MCF 10A (cell line): Measurements from ENCODE around the gene RAP1A. TPM values are rescaled to one million over a fixed set of nuclear protein-coding genes. Genes with fewer than 3 reads are reported as not detected.

Experiments
- BruUV-seq: library from RNA; stranded (reverse); fragments of 400-500 nt; replicated peaks from 2 replicates; lab custom pipeline; 2021; lab: Mats Ljungman, UMichigan
- CTCF ChIA-PET: fragments of 300-600 bp; sonication (Branson Sonifier 250); formaldehyde crosslinking; extraction: SDS; loops from one replicate; lab custom pipeline; 2021; ENCODE audit warnings: antibody characterized with exemption, inconsistent platforms; lab: Yijun Ruan, JAX
- POLR2A ChIA-PET: fragments of 300-600, 350-650 bp; sonication (Branson Sonifier 250); formaldehyde crosslinking; extraction: SDS; loops from one replicate; lab custom pipeline; 2020; ENCODE audit warnings: antibody characterized with exemption, inconsistent platforms; lab: Yijun Ruan, JAX
- DNase-seq: peaks from one replicate; pipeline ENCODE4 v3.0.0-alpha.2; 2018; ENCODE audit not compliant: unreplicated experiment
- H3K27ac Mint-ChIP-seq: one replicate; pipeline ENCODE4 v1.8.0; 2022; ENCODE audit warnings: mild to moderate bottlenecking, low read depth, mixed read lengths; ENCODE audit not compliant: unreplicated experiment
- H3K27me3 Mint-ChIP-seq: one replicate; pipeline ENCODE4 v1.8.0; 2022; ENCODE audit warnings: mixed read lengths; ENCODE audit not compliant: insufficient read depth, unreplicated experiment
- H3K36me3 Mint-ChIP-seq: one replicate; pipeline ENCODE4 v1.8.0; 2022; ENCODE audit warnings: mild to moderate bottlenecking, moderate library complexity, mixed read lengths; ENCODE audit not compliant: insufficient read depth, unreplicated experiment
- H3K4me1 Mint-ChIP-seq: one replicate; pipeline ENCODE4 v1.8.0; 2022; ENCODE audit warnings: mixed read lengths; ENCODE audit not compliant: insufficient read depth, unreplicated experiment
- H3K4me3 Mint-ChIP-seq: one replicate; pipeline ENCODE4 v1.8.0; 2022; ENCODE audit warnings: mild to moderate bottlenecking, moderate library complexity, mixed read lengths; ENCODE audit not compliant: unreplicated experiment
- H3K9me3 Mint-ChIP-seq: one replicate; pipeline ENCODE4 v1.8.0; 2022; ENCODE audit warnings: mixed read lengths; ENCODE audit not compliant: unreplicated experiment
- CTCF ChIP-seq: fragments of 200-600 bp; IDR thresholded peaks from one replicate; pipeline ENCODE4 v1.8.0; 2022; ENCODE audit warnings: antibody characterized with exemption, mild to moderate bottlenecking; ENCODE audit not compliant: unreplicated experiment
- intact Hi-C: fragments of 100-400 bp; cut with micrococcal nuclease; formaldehyde crosslinking; loops from 2 replicates; pipeline ENCODE4 v1.14.1; 2022
- total RNA-seq: library from RNA; stranded (reverse); gene quantifications from 2 replicates; pipeline ENCODE4 v1.2.3, GENCODE V29; 2022

RAP1A gene
- total RNA-seq, 1 experiment from 2014 or later: 39.3 TPM

DNA sequence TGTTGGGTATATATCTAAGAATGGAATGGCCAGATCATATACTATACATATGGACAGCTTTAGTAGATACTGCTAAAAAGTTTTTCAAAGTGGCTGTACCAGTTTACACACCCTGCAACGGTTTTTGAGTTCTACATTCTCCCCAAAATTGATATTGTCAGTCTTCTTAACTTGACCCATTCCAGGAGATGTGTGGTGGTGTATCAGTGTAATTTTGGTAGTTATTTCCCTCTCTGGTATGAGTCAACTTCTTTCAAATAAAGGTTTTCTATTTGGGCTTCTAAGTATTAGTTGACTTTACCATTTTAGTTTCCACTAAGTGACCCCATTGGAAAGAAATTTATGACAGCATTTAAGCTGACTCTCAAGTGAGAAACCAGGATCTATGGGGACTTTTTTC lies 90.4 kb downstream of the RAP1A start:
- POLR2A ChIA-PET: interaction anchor here (1.0 kb wide), 1 partner anchor 568 kb away, joined by 3 read pairs; no protein-coding TSS in a partner anchor
- H3K4me3 Mint-ChIP-seq: no peak overlapping the region

DNA sequence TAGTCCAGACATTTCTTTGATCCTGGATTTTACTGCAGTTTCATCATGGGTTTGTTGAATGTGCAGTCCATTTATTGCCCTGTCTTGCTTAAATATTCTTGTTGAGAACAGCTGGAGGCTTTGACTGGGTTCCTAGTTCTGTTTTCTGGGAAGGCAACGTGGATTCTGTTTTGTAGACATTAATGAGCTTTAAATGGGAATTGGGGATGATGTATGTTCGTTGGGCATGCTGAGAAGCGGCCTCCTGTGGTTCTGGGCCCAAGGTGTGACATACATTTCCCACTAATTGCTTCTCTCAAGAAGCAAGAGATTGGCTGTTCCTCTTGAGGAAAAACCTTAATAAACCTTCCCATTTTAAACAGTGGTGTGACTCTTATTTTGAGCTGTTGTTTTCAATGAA lies 96.7 kb downstream of the RAP1A start:
- no peak for TF ChIP-seq CTCF
- Mint-ChIP-seq H3K4me3 (no peak overlapping the region), H3K27me3 (no peaks in the 10 kb centered on the region), H3K4me1 (peaks cover 16% of the 10 kb centered on the region), H3K36me3 (peaks cover 6% of the 10 kb centered on the region), H3K9me3 (no peaks in the 10 kb centered on the region), H3K27ac (no peak overlapping the region)
- ChIA-PET POLR2A (interaction anchor here (0.9 to 4.3 kb wide), 3 partner anchors 22 to 53 kb away, joined by 4 to 27 read pairs (median 9); partner anchors contain the start of genes DDX20 and INKA2), CTCF (interaction anchor here (0.6 to 6.9 kb wide), 12 partner anchors 8 to 208 kb away, joined by 3 to 94 read pairs (median 27); partner anchors contain the start of genes DDX20 and INKA2)
- intact Hi-C loops: no loop called here
- DNase-seq: no peak
- BruUV-seq: no TSS peak

More for the DNA sequence above, 90.4 kb downstream of the RAP1A start:
- Mint-ChIP-seq H3K4me1 (peaks cover 8% of the 10 kb centered on the region), H3K27ac (no peak overlapping the region), H3K9me3 (no peaks in the 10 kb centered on the region), H3K27me3 (no peaks in the 10 kb centered on the region), H3K36me3 (peaks cover 31% of the 10 kb centered on the region)
- TF ChIP-seq CTCF: no peak
- no peak for DNase-seq
- no TSS peak for BruUV-seq
- CTCF ChIA-PET: interaction anchor here (1.0 to 6.9 kb wide), 4 partner anchors 45 to 202 kb away, joined by 3 to 73 read pairs (median 6); no protein-coding TSS in a partner anchor
- intact Hi-C loops: loop anchor here (5.0 kb wide), 1 partner anchor 228 kb away; no protein-coding TSS in a partner anchor

DNA sequence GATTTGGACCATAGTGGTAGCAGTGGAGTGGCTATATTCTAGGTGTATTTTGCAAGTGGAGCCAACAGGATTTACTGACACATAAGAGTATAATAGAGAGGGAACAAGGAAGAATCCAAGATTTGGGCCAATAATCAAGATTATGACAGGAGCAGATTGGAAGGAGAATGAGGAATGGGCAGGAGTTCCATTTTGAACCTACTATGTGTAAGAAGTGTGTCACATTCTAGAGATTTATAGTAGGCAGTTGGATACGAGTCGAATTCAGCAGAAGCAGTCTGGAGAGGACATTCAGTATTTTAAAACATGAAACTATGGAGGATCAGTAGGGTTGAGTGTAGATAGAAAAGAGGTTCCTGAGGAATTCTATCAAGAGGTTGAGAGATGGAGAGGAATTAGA lies 97.9 kb downstream of the RAP1A start:
- ChIA-PET POLR2A (interaction anchor here (1.4 kb wide), 1 partner anchor 21 kb away, joined by 5 read pairs; no protein-coding TSS in a partner anchor), CTCF (interaction anchor here (0.6 to 4.9 kb wide), 3 partner anchors 18 to 209 kb away, joined by 3 to 94 read pairs (median 4); partner anchors contain the start of gene INKA2)
- H3K4me3 Mint-ChIP-seq: no peak overlapping the region
- no peak for TF ChIP-seq CTCF
- no peak for DNase-seq
- no TSS peak for BruUV-seq
- intact Hi-C loops: no loop called here
- peaks cover 6% of the 10 kb centered on the region for H3K36me3 Mint-ChIP-seq
- H3K27ac Mint-ChIP-seq: no peak overlapping the region
- no peaks in the 10 kb centered on the region for H3K9me3 Mint-ChIP-seq
- no peaks in the 10 kb centered on the region for H3K27me3 Mint-ChIP-seq
- peaks cover 27% of the 10 kb centered on the region for H3K4me1 Mint-ChIP-seq

- Mint-ChIP-seq H3K27me3 (no peaks in the 10 kb centered on the region), H3K36me3 (peaks cover 6% of the 10 kb centered on the region), H3K9me3 (no peaks in the 10 kb centered on the region), H3K27ac (no peak overlapping the region), H3K4me1 (peaks cover 32% of the 10 kb centered on the region), H3K4me3 (no peak overlapping the region)
- TF ChIP-seq CTCF: no peak
- CTCF ChIA-PET: interaction anchor here (0.6 to 0.9 kb wide), 2 partner anchors 17 to 36 kb away, joined by 3 to 6 read pairs; no protein-coding TSS in a partner anchor
- POLR2A ChIA-PET: interaction anchor here (0.6 kb wide), 1 partner anchor 36 kb away, joined by 4 read pairs; no protein-coding TSS in a partner anchor
- BruUV-seq: no TSS peak
- no peak for DNase-seq
- intact Hi-C loops: no loop called here
Observed at GRCh38 chr1:111719135-111719534, 99.5 kb downstream of the RAP1A start.
